Measurements from ENCODE around the gene MOB2. TPM values are rescaled to one million over a fixed set of nuclear protein-coding genes. Genes with fewer than 3 reads are reported as not detected.

The MOB2 gene
- total RNA-seq, 1 experiment from 2014 or later: 15.2 TPM

GRCh38 chr11:1504138-1504537 lies 17.6 kb upstream of the MOB2 start:
- no peak for DNase-seq (ENCODE audit: low spot score)

DNA sequence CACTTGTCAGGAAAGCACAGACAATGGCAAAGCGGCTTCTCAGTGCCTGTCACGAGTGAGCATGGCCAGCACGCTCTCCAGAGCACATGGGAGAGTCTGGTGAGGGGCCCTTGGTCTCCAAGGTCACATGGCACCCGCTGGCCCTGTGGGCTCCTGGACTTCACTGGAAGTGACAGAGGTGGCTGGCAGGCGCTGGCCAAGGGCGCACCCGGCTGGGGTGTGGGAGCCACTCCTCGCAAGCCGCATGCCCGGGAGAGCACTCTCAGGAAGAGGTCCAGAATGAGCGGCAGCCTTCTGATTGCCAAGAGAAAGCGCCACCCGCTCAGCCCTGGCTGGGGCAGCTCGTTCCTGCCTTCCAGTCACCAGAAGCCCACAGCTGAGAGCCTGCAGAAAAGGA lies 17.1 kb upstream of the MOB2 start:
- no peak for DNase-seq (ENCODE audit: low spot score)

DNA sequence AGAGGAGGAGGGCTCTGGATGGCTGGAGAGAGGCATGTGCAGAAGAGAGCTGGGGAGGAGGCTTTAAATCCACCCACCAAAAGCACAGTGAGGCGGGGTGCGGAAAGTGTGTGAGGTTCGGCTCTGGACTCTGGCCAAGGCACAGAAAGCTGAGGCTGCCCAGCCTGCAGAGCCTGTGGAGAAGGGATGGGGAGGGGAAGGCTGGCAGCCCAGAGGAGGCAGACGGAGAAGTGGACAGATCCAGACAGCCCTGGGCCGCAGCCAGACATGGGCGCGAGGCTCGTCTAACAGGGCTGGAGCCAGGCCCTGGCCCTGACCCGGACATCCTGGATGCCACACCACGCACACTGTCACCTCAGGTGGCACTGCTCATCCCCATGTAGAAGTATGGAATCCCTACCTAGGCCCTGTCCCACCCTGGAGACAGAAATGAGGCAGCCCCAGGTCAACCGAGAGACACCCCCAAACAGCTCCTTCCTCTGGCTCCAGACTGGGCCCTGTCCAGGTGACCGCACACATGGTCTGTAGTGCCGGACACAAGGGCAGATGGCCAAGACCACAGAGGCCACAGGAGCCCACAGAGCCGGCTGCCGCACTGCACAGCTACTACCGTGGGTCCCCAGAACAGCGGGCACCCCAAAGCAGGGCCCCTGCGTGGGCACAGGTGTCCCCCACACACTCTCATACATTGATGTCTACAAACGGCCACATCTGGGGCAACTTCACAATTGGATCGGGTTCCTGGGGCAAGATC lies 16.6 kb upstream of the MOB2 start:
- no peak for DNase-seq (ENCODE audit: low spot score)

GRCh38 chr11:1502168-1502953 lies 15.8 kb upstream of the MOB2 start:
- no peak for DNase-seq (ENCODE audit: low spot score)

DNA sequence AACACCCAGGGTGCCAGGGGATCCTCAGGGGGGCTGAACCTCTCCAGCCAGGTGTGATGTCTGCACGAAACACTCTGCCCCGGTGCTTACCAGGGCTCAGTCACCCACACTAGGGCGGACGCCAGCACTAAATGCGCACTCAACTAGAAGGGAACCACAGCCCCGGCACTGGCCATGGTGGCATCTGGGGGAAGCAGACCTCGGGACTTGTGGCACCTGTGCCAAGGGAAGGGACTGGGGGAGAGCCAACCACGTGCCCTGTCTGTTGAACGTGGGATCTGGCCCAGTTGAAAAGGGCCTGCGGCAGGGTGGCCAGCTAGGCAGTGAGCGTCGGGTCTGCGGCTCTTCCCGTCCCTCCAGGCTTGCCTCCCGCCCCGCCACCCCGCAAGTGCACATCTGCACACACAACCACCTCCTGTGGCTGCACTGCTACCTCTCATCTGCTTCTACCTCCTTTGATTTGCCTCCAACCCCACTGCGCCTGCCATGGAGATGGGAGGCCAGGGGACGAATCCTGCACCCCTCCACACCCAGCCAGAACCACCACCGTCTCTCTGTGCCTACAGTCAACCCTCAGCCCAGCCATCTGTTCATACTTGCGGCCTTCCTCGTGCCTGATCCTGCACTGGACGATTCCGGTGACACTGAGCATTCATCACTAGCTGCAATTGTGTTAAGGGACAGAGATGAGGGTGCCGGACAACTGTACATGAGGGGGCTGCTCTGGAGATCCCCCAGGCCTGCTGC lies 15.0 kb upstream of the MOB2 start:
- DNase-seq (ENCODE audit: low spot score): no peak

DNA sequence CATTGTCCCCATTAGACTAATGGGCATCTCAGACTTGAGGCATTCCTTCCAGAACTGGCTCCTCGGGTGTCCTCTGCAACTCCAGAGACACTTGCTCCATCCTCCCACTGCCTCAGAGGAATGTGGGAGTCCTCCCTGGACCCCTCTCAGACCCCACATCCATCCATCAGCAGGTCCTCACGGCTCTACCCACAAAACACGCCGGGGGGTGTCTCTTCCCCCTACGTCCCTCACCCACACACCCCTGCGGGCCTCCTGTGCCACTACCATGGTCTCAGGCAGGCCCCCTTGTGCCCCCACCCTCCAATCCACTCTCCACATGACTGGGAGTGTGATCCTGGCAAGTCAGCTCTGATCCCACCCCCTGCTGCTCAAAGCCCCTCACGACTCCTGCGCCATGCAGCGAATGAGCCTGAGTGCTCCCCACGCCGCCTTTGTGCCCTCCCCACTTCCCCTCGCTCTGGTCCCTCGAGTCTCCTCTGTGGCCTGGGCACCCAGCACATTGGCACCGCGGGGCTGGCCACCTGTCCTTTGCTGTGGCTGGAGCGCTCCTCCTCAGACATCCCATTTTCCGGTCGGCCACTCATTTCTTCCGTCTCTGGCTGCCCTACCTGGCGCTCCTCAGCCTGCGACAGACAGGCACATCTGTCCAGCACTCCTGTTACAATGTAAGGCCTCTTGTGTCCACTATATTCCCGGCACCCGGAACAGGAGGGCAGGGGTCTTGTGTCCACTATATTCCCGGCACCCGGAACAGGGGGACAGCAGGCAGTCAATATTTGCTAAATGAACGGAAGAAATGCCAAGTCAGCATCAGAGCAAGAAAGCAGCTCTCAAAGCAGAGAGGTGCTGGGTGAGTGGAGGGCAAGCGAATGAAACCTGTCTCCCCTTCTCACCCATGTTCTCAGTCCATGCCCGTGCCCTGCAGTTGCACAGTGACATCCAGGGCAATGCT lies 14.2 kb upstream of the MOB2 start:
- no peak for DNase-seq (ENCODE audit: low spot score)

DNA sequence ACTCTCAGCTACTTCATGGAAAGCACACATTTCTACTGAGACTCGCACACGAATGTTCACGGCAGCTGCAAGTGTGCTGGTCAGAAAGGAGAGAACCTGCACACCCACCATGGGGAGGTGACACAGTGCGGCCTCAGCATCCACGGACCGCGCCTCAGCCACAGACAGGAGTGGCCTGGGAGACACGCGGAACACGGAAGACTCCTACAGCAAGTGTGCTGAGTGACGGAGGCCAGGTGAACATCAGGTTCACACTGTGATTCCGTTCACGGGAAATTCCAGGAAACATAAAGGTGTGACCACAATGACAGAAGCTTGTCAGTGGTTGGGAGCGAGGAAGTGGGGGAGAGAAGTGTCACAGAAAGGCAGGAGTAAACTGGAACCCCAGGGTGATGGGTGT lies 13.3 kb upstream of the MOB2 start:
- DNase-seq (ENCODE audit: low spot score): no peak

- no peak for DNase-seq (ENCODE audit: low spot score)
Measured at GRCh38 chr11:1499261-1499890, 12.8 kb upstream of the MOB2 start.

- no peak for DNase-seq (ENCODE audit: low spot score)
Measured at GRCh38 chr11:1498262-1498661, 11.7 kb upstream of the MOB2 start.

GRCh38 chr11:1497600-1497999 lies 11.0 kb upstream of the MOB2 start:
- no peak for DNase-seq (ENCODE audit: low spot score)

DNA sequence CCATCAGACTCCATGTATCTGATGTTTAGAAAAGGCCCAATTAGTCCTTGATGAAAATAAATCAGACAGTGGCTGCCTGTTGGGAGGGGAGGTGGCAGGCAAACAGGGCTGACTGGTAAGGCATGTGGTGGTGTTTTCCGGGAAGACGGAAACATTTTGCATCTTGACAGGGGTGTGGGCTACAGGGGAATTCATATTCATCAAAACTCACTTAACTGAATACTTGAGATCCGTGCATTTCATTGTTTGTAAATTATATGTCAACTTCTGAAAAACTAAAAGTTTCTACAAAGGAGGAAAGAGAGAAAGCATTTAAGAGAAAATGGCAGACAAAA lies 10.1 kb upstream of the MOB2 start:
- no peak for DNase-seq (ENCODE audit: low spot score)

DNA sequence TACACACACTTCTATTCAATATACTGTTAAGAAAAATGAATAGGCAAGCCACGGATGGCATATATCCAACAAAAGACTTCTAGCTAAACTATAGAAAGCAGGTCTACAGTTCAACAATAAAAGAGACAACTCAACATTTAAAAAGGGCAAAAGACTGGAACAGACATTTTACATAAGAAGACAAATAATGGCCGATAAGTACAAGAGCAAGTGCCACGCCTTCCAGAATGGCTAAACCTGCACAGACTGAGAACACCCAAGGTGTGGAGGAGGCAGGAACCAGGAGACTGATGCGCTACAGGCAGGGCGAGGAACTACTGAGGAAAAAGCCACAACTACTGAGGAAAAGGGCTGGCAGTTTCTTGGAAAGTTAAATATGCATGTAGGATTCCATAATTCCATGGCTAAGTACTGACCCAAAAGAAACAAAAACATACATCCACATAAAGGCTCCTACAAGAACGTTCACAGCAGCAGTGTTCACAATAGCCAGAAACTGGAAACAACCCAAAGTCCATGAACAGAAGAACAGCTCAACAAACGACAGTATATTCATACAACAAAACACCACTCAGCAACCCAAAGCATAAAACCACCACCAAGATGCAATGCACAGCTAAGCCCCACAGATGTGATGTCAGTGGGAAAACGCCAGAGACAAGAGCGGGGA lies 9.6 kb upstream of the MOB2 start:
- DNase-seq (ENCODE audit: low spot score): no peak

DNA sequence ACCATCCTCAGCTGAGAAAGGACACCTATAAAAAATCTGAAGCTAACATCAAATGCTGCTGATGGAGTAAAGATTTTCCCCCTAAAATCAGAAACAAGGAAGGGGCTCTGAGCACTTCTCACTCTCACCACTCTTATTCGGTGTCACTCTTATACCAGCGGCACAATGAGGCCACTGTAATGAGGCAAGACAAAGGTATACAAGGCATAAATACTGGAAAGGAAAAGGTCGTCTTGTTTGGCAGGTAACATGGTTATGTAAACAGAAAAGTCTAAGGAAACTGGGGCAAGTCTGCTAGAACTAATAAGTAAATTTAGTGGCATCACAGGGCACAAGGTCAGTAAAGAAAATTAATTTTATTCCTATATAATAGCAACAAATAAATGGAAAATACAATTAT lies 8.1 kb upstream of the MOB2 start:
- no peak for DNase-seq (ENCODE audit: low spot score)

DNA sequence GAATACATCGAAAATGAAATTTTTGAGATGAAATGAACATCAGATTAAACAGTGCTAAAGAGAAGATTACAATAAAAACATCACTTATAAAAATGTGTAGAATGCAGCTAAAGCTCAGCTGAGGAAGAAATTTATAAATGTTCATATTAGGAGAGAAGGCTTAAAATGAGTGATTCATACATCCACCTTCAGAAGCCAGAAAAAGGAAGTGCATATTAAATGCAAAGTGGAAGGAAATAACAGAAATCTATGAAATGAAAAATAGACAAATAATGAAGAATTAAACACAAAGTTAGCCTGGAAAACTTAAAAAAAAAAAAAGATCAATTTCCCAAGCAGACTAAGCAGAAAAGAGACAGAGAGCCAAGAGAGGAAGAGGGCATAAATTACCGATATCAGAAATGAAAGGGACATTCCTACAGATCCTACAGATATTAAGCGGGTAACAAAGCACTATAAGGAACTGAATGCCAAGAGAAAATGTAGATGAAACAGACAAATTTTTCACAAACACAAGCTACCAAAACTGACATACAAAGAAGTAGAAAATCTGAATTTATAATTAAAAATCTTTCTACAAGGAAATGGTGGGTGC lies 7.2 kb upstream of the MOB2 start:
- DNase-seq (ENCODE audit: low spot score): no peak

GRCh38 chr11:1491379-1491778 lies 4.8 kb upstream of the MOB2 start:
- no peak for DNase-seq (ENCODE audit: low spot score)

DNA sequence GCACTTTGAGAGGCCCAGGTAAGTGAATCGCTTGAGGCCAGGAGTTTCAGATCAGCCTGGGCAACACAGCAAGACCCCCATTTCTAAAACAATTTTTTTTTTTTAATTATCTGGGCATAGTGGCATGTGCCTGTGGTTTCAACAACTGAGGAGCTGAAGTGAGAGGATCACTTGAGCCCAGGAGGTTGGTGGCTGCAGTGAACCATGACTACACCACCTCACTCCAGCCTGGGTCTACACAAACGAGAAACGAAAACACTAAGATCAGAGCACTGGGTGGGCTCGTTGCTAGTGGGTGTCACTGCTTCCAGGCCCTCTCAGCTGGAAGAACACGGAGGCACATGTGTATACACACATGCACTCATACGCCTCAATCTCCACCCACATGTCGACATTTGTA lies 4.1 kb upstream of the MOB2 start:
- DNase-seq (ENCODE audit: low spot score): no peak

DNA sequence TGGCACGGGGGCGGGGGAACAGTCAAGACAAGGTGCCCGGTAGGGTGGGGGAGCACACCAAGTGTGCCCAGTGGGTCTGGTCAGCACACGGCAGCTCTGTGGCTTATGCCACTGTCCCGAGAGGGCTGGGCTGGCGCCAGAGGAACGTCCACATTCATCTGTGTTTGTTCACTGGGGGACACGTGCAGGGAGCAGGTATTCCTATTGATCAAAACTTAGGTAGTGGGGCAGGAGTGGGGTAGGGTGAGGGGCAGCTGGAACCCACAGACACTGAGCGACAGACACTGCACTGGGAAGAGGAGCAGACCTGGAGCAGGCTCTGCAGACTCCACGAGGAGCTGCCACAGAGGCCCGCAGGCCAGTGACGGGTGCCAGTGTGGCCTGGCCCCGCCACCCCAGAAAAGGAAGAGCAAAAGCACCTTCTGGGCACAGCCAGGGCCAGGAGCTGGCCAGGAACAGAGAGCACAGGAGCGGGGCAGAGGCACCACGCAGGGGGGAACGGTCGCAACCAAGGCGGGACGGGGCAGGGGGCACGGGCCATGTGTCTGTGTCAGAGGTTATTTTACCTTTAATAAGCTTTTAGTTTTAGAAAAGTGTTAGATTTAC lies 2.1 kb upstream of the MOB2 start:
- no peak for DNase-seq (ENCODE audit: low spot score)

DNA sequence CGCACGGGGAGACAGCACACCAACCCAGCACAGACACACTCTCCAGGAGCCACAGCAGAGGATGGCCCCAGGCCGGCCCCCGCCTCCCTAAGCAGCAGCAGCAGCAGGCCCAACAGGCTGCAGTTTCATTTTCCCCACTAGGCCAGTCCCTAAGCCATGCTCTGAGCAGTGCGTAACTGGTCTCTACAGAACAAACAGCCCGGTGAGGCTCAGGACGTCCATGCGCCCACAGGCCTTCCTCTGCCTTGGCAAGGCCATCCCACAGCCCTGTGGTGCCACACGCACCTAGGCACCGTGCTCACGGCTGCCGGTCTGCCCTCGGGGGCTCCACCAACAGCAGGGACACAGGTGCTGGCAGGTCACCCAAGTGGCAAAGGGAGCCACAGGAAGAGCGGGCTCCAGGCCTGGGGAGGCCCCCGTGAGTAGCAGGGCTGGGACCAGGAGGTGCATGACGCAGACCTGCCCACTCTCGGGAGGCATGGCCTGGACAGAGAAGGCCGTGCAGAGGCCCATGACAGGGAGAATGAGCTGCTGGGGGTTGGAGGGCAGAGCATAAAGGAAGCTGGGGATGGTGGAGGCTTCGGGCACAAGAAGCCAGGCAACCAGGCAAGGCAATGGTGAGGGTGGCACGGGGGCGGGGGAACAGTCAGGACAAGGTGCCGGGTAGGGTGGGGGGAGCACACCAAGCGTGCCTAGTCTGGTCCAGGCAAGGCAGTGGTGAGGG lies 1.4 kb upstream of the MOB2 start:
- no peak for DNase-seq (ENCODE audit: low spot score)

Measured in H4 (cell line).